HL-60/S4 (cell line): ENCODE measurements around the gene CD82.
"Not testable (repeated sequence)": the region's sequence is repeated elsewhere in the genome, so short reads cannot be mapped to it uniquely, and the experiment has no call there.

Source experiments
- in situ Hi-C: fragments of 300-500 bp; cut with MboI; formaldehyde crosslinking; loops from 2 replicates; pipeline ENCODE4 v1.14.3; 2022; ENCODE audit warnings: low sequenced_read_pairs

Gene CD82

DNA sequence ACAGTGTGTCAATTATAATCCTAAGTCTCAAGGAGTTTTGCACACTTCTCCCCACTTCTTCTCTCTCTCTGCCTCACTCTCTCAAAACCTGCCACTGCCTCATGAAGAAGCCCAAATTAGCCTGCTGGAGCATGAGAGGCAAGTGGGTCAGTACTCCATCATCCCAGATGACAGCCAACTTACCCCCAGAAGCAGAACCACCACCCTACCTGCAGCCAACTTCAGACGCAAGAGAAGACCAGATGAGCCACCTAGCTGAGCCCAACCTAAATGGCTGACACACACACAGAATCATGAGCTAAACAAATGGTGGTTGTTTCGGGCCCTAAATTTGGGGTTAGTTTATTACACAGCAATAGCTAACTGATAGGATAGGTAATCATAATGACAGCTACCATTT is 61.2 kb downstream of the CD82 start:
- in situ Hi-C loops: no loop called here

DNA sequence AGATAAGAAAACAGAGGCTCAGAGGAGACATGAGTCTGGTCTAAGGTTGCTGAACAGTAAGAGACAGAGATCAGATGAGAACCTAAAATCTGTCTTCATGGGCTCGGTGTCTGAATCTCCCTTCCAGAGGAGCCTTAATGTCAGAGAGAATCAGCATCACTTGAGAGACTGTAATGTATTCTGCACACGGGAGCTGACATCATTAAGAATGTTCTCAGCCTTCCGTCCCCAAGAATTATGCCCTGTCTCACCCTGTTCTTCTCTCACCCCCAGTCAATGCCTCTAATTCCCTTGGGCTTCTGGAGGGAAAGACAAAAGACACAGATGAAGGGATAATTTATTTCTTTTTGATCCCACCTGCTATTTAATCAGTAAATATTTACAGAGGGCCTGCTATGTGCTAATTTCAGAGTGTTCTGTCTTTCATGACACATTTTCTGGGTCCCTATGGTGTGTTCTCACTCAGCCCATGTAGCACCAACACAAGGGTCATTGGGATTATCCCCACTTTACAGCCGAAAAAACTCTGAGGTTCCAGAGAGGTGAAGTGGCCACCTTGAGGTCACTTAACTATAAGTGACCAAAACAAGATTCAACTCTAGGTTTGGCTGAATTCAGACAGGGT is 61.8 kb downstream of the CD82 start:
- in situ Hi-C loops: no loop called here

DNA sequence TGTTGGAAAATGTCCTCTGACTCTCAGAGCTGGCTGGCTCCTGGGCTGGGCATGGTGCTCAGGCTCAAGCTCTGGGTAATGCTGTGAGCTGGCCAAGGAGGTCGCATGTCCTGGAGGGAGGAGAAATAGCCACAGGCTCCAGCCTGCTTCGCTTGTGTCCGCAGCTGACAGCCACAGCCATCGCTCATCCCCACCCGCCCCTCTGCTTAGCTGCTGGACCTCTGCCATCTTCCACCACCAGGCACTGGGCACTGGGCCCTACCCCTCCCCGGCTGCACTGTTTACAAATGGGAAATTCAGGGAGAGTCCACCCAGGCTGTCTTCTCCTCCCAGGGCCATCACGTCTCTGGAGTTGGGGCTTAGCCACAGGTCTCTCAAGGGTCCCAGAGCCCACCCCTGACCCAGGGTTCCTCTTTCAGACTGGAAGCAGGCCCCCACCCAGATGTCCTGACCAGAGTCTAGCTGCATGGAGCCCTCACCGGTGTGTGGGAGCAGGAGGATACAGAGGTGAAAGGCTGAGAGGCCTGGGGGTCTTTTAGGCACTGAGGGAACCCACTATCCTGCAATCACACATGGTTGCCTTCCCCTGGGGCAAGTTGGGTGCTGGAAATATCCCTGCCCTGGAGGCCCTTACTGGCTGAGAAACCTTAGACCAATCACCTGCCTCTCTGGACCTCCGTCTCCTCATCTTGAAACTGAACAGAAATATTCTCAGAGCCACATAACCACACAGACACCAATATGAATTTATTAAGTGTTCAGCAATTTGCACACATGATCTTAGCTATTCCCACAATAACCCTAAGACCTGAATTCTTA is 62.7 kb downstream of the CD82 start:
- in situ Hi-C loops: no loop called here

DNA sequence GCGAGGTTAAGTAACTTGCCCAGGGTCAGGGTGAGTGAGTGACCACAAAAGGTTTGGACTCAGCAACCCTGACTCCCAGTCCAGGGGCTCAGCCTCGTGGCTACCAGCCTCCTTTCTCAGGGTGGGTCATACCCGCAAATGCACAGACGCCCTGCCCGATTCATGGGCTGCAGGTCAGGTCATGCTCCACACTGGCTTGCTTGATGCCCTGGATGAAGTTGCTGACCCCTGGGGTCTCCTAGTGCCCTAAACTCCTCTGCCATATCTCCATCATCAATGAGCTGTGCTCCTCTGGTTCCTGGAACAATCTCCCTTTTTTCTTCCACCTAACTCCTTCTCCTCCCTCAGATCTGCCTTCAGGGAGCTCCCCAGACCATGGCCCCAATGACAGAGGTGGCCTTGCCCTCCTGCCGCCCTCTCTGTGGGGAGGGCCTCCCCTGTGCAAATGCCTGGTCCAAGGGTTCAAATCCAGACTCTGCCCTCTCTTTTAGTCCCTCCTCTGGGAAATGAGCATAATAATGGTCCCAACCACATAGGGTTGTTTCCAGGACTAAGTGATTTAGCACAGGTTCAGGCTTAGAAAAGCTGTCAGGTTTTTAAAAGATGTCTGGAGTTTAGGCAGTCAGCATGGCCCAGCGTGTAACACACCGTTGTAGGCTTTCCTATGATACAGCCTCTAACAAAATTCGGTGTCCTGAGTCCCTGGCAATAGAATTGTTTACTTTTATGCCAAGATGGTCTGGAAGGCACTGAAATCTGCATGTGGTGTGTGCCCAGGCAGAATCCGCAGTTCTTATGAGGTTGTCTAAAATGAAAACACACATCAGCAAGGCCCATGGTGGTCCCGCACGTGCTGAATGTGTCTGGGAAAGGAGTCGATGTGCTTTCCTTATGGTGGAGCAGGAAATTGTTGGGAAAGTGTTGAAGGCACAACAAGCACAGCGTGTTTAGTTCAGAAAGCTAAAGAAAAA is 63.6 kb downstream of the CD82 start:
- in situ Hi-C loops: no loop called here

DNA sequence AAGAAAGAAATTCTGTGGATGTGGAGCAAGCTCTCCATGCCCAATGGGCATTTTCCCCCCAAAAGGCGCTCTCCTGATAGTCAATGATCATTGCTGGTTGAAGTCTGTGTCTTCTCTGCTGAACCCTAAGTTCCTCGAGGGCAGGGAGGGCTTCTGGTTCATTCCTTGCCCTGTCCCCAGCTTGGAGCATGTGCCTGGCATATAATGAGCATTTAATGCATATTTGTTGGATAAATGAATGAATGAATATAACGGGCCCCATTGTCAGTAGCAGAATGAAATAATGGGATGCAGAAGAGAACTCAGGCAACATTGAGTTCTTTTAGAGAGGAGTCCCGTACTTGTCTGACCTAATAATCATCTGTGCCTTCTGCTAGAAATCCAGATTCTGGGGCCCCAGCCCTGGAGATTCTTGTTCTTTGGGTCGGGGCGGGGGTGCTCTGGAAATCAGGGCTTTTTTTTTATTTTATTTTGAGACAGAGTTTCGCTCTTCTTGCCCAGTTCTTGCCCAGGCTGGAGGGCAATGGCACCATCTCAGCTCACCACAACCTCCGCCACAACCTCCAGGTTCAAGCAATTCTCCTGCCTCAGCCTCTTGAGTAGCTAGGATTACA is 64.4 kb downstream of the CD82 start:
- in situ Hi-C loops: no loop called here

DNA sequence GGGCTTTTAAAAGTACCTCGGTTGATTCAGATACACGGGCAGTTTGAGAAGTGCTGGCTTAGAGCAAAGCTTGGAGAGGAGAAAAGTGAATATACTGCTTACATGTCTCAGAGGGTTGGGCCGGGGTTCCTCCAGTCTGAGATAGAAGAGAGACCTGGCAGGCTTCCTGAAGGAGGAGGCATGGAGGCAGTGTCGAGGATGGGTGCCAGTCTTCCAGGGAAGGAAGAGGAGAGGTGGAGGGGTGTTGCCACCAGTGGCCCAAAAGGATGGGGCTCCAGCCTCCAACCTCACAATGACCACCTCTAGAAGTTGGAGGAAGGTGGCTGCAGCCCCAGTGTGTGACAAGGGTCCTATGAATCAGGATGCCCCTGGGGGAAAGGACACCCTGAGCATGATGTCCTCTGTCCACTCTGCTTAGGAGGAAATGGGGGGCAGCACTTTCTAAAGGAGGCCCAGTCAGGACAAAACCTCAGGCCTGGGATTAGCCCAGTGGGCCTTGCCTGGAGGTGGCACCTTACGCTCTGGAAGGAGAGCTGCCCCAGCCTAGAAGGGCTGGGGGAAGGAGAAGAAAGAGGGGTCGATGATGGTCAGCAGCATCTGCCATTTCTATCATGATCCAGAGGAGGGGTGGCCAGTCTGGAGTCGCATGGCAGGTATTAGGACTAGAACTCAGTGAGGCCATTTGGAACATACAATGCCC is 65.2 kb downstream of the CD82 start:
- in situ Hi-C loops: no loop called here

DNA sequence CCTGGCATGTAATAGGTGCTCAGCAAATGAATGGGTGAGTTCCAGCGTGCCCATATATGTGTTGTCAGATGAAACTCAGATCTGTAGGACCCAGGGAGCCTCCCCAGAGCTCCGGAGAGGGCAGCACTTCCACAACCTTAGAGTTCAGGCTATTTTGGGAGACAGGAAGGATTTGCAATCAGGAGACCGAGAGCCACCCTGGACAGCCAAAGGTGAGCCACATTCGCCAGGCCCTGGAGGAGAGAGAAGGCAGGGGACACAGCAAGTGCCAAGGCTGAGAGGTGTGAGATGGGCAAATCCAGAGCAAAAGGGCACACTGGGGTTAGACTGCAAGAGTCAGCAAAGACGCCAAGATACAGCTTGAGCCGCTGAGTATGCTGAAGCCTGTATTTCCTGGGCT is 66.4 kb downstream of the CD82 start:
- in situ Hi-C loops: no loop called here

DNA sequence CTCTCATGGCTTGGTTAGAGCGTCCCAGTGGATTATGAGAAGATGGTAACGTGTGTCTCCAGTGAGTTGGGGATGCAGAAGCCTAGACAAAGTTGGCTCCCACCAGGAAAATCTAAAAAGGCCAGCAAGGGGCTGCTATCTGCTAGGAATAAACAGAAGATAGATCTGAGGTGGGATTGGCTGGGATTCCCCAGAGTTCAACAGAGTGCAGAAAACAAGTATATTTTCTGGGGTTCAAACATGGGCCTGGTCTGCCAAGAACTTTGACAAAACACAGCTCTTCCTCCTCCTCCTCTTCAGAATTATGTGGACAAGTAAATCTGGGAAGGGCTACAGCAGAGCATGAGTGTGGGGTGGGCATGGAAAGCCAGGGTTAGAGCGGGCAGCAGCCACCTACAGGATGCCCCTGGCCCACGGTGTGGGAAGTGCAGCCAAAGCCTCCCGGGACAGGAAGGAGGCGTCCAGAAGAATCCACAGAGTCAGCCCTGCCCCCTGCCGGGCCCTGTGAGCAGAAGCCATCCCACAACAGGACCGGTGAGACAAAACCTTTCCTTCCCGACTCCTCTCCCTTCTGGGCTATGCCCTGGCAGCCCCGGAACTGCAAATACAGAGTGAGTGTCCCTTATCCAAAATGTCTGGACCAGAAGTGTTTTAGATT is 67.1 kb downstream of the CD82 start:
- in situ Hi-C loops: no loop called here

DNA sequence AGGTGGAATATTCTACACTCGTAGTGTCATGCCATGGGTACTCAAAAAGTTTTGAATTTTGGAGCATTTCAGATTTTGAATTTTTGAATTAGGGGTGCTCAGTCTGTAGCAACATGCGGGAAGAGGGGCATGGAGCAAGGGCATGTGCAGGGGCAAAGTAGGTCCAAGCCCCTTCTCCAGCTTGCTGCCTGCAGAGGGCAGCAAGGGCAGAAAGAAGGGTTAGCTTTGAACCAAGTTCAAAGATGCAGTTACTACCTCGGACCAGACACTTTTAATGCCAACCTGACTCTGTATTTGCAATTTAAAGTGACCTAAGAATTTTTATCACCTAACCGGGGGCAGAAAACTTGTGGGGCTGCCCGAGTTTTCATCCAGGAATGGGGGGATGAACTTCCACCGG is 68.2 kb downstream of the CD82 start:
- in situ Hi-C loops: no loop called here

DNA sequence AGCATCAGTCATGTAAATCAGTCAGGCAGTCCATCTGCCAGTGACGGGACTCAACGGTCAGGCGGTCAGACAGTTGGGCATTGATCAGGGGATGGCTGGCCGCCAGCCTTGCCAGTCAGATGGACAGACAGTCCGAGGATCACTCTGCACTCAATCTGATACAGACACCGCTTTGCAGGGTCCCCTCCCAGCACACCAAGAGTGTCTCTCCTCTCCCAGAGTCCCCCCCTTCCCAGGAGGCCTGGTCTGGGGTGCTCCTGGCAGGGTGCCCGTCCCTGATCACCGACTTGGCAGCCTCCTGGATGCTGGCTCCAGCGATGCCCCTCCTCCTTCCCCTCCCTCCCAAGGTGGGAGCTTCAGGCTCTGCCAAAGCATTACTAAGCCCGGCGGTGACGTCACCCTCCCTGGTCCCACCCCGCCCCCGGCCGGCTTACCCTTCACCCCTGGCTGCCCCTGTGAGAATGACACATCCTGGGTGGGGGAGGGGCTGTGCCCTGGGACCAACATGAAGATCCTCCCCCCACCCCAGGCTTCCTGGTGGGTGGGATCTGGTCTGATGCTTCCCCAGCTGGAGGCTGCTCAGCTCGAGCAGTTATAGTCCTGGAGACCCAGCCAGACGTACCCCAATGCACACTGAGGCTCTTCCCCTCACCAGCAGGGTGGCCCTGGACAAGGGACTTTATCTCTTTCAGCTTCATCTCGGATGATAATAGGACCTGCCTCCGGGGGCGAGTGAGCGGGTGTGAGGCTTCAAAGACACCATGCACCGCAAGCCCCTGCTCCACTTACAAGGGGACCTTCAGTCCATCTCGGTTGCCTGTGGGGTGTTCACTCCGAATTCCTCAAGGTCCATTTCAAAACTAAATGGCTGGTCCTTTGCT is 69.2 kb downstream of the CD82 start:
- in situ Hi-C loops: no loop called here

DNA sequence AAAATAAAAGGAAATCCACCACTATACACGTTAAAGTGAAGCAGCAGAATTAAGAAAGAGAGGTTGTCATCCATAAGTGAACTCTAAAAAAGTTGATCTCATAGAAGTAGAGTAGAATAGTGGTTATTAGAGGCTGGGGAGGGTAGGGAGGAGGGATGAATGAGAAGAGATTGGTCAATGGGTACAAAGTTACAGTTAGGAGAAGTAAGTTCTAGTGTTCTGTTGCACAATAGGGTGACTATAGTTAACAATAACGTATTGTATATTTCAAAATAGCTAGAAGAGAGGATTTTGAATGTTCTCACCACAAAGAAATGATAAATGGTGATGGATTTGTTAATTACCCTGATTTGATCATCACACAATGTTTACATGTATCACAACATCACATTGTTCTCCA is 72.0 kb downstream of the CD82 start:
- in situ Hi-C loops: no loop called here

DNA sequence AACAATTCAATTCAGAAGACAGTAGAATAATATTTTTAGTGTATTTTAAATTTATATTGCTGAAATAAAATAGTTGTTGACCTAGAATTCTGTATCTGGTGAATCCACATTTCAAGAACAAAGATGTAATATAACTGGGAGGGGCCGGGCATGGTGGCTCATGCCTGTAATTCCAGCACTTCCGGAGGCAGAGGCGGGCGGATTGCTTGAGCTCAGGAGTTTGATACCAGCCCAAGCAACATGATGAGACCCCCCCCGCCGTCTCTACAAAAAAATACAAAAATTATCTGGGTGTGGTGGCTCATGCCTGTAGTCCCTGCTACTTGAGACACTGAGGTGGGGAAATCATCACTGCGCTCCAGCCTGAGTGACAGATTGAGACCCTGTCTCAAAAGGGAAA is 72.6 kb downstream of the CD82 start:
- in situ Hi-C loops: no loop called here

DNA sequence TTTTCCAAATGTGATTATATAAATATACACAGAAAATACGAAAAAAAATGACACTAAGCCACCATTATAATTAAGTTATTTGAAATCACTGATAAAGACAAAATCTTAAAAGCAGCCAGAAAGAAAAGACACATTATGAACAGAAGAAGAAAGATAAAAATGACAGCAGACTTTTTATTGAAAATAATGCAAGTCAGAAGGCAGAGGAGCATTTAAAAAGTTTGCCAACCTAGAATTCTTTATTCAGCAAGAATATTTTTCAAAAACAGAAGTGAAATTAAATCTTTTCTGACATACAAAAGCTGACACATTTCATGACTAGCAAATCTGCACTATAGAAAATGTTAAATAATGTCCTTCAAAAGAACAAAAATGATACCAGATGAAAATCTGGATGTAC is 77.8 kb downstream of the CD82 start:
- in situ Hi-C loops: no loop called here

DNA sequence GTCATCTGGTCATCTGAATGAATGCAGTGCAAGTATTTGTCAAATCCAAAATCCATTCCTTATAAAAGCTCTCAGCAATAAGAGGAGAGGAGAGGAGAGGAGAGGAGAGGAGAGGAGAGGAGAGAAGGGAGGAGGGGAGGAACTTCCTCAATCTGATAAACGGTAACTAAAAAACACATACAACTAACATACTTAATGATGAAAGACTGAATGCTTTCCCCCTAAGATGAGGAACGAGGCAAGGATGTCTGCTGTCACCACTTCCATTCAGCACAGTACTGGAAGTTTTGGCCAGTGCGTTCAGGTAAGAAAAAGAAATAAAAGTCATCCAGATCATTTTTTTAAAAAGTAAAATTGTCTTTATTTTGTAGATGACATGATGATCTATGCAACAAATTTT is 80.4 kb downstream of the CD82 start:
- in situ Hi-C loops: no loop called here

DNA sequence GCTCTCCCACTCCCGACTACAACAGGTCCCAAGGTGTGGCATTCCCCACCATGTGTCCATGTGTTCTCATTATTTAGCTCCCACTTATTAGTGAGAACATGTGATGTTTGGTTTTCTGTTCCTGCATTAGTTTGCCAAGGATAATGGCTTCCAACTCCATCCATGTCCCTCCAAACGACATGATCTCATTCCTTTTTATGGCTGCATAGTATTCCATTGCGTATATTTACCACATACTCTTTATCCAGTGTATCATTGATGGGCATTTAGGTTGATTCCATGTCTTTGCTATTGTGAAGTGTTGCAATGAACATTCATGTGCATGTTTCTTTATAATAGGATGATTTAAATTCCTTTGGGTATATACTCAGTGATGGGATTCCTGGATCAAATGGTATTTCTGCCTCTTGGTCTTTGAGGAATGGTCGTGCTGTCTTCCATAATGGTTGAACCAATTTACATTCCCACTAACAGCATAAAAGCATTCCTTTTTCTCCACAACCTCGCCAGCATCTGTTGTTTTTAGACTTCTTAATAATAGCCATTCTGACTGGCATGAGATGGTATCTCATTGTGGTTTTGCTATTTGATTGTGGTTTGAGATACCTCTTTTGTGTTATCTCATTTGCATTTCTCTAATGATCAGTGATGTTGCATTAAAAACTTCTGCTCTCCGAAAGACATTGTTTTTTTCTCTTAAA is 81.9 kb downstream of the CD82 start:
- in situ Hi-C loops: not testable (repeated sequence)

DNA sequence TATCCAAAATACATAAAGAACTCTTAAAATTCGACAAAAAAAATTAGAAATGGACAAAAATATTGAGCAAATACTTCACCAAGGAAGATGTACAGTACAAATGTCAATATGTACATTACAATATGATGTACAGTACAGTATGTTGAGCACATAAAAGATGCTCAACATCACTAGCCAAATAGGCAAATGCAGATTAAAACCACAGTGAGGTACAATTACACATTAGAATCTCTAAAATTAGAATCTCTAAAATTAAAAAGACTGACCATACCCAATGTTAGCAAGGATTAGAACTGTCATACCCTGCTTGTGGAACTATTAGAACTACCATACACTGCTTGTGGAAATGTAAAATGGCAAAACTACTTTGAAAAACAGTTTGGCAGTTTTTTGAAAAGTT is 82.6 kb downstream of the CD82 start:
- in situ Hi-C loops: no loop called here

DNA sequence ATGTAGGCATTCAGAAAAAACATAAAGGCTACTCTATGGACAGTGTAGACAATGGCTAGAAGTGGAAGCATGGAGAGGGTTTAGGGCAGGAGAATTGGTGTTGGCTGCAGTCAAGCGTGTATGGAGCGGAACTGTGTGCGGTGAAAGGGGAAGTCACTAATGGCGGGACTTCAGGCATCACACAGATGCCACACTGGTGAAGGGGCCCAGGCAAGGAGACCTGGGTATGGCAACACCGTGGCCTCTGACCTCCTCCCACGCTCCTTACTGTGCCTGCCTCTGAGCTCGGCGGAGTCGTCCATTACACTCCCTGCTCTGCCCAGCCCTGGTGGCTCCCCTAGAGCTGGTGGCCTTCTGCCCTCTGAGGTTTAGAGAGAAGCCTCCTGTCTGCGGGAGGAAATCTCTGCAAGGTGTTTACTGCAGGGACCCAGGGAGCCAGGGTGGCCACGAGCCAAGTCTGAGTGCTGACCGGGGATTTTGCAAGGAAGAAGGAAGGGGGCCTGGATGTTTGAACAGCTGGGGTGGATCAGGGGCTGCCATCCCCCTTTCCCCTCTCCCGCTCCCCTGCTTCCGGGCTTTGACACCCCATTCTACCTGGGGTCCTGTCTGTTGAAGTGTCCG is 86.2 kb downstream of the CD82 start:
- in situ Hi-C loops: no loop called here
